Natural killer cell treated with Interleukin-12 subunit alpha and Interleukin-12 subunit beta and Interleukin-15 and Interleukin-18, amount 100 ng/mL, for 72 hours (primary cell): ENCODE results near the gene OIT3. TPM values are rescaled to one million over a fixed set of nuclear protein-coding genes. Genes with fewer than 3 reads are reported as not detected.
A peak's percentile ranks its signal among the peaks of the same experiment; 100 is the strongest.
"Not testable (repeated sequence)": the region's sequence is repeated elsewhere in the genome, so short reads cannot be mapped to it uniquely, and the experiment has no call there.

Experiments used
- ATAC-seq, 2 donors: fragments of 150-1000 bp; cut with Tn5 transposase in 1 of 2; sonication (Bioruptor Pico), chemical (Tn5 transposase) in 1 of 2; 2 replicates each; pipeline ENCODE4 v1.10.0; 2021
- DNase-seq: peaks from one replicate; pipeline ENCODE4 v3.0.0; 2022; ENCODE audit warnings: low spot score
- H3K27ac Mint-ChIP-seq, 2 donors: 1 replicate in 1 of 2; 2 replicates in 1 of 2; pipeline ENCODE4 v1.8.0; 2022; ENCODE audit warnings: mixed read lengths in 2 of 2, mild to moderate bottlenecking in 1 of 2, moderate library complexity in 1 of 2
- H3K27me3 Mint-ChIP-seq, 2 donors: 1 replicate in 1 of 2; 2 replicates in 1 of 2; pipeline ENCODE4 v1.8.0; 2022; ENCODE audit warnings: mixed read lengths in 2 of 2
- H3K36me3 Mint-ChIP-seq: one replicate; pipeline ENCODE4 v1.8.0; 2022; ENCODE audit warnings: mixed read lengths
- H3K4me1 Mint-ChIP-seq, 2 donors: 1 replicate in 1 of 2; 2 replicates in 1 of 2; pipeline ENCODE4 v1.8.0; 2022; ENCODE audit warnings: low read depth in 2 of 2, mixed read lengths in 2 of 2, mild to moderate bottlenecking in 1 of 2
- H3K4me3 Mint-ChIP-seq: one replicate; pipeline ENCODE4 v1.8.0; 2022; ENCODE audit warnings: mixed read lengths
- H3K9me3 Mint-ChIP-seq: 2 replicates; pipeline ENCODE4 v1.8.0; 2022; ENCODE audit warnings: mixed read lengths
- total RNA-seq, 2 donors: library from RNA; stranded (reverse); gene quantifications; one replicate each; pipeline ENCODE4 v1.2.3, GENCODE V29; 2022

Gene OIT3
- total RNA-seq, 2 donors from 2014 or later, result not detected

DNA sequence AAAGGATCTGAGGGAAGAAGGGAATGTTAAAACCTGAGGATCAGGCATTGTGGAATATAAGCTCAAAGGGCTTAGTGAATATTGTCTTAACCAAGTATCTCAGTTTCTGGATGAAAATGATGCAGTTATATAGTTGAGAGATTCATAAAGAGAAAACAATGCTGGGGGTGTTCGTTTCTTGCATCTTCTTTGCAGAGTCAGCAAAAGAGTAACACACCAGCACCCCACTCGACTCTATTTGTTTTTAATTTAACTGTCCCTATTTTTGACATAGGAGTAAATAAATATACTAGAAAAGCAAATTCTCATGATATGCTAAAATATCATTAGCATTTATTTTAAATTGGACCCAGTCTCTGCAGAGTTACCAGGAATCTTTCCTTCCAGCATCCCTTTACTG is 7.6 kb upstream of the OIT3 start:
- H3K27ac Mint-ChIP-seq, result no peak overlapping the region
- no peaks in the 10 kb centered on the region for H3K27me3 Mint-ChIP-seq
- H3K4me3 Mint-ChIP-seq, result no peak overlapping the region
- DNase-seq (no peak), ATAC-seq (no peak)
- no peaks in the 10 kb centered on the region for H3K9me3 Mint-ChIP-seq
- H3K36me3 Mint-ChIP-seq, result peaks cover 16% of the 10 kb centered on the region
- H3K4me1 Mint-ChIP-seq, result peaks cover 24 to 25% of the 10 kb centered on the region in 2 donors

- H3K9me3 Mint-ChIP-seq, result no peaks in the 10 kb centered on the region
- ATAC-seq (no peak), DNase-seq (no peak)
- peaks cover 16% of the 10 kb centered on the region for H3K36me3 Mint-ChIP-seq
- H3K4me1 Mint-ChIP-seq, result peaks cover 24 to 25% of the 10 kb centered on the region in 2 donors
- H3K27me3 Mint-ChIP-seq, result no peaks in the 10 kb centered on the region
- peak overlapping the region in 1 of 2 donors; percentile 47 for H3K27ac Mint-ChIP-seq
- no peak overlapping the region for H3K4me3 Mint-ChIP-seq
Measured at GRCh38 chr10:72886621-72887020, 6.9 kb upstream of the OIT3 start.

DNA sequence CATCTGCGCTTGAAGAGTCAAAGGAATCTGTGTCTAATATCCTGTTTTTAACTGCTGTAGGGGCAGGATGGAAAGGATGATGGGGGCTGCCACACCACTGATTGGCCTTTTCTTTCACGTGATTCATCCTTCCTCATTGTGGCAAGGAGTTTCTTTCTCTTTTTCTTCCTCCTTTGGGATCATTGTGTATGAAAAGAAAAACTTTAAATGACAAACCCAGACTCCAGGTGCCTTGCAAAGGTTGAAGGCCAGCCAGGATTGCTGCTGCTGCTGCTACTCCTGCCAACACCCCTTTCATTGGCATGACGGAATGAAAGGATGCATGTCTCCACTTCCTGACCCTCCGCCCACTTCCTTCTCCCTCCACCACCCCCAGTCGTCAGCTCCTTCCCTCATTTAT is 6.5 kb upstream of the OIT3 start:
- H3K4me1 Mint-ChIP-seq, result peaks cover 24 to 25% of the 10 kb centered on the region in 2 donors
- DNase-seq, result no peak
- peak overlapping the region in 1 of 2 donors; percentile 47 for H3K27ac Mint-ChIP-seq
- H3K9me3 Mint-ChIP-seq, result no peaks in the 10 kb centered on the region
- H3K4me3 Mint-ChIP-seq, result no peak overlapping the region
- no peaks in the 10 kb centered on the region for H3K27me3 Mint-ChIP-seq
- no peak for ATAC-seq
- peaks cover 16% of the 10 kb centered on the region for H3K36me3 Mint-ChIP-seq

- ATAC-seq (no peak), DNase-seq (no peak)
- Mint-ChIP-seq H3K27ac (peak overlapping the region in 1 of 2 donors; percentile 2), H3K9me3 (no peaks in the 10 kb centered on the region), H3K4me1 (peaks cover 24 to 25% of the 10 kb centered on the region in 2 donors), H3K4me3 (no peak overlapping the region), H3K27me3 (no peaks in the 10 kb centered on the region), H3K36me3 (peaks cover 11% of the 10 kb centered on the region)
Measured at GRCh38 chr10:72888151-72888638, 5.3 kb upstream of the OIT3 start.

DNA sequence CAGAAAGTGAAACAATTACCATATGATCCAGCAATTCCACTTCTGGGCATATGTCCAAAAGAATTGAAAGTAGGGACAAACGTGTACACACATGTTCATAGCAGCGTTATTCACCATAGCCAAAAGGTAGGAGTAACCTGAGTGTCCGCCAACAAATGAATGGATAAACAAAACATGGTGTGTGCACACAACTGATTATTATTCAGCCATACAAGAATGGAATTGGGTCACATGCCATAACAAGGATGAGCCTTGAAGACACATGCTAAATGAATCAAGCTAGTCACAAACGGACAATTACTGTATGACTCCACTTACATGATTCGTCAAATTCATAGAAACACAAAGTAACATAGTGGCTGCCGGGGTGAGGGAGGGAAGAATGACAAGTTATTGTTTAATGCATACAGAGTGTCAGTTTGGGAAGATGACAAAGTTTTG is 4.1 kb upstream of the OIT3 start:
- Mint-ChIP-seq H3K27ac (no peak overlapping the region), H3K9me3 (no peaks in the 10 kb centered on the region), H3K27me3 (peaks cover 0 to 3% of the 10 kb centered on the region in 2 donors), H3K4me3 (no peak overlapping the region), H3K36me3 (peaks cover 11% of the 10 kb centered on the region), H3K4me1 (peaks cover 24 to 25% of the 10 kb centered on the region in 2 donors)
- DNase-seq (no peak), ATAC-seq (no peak)

DNA sequence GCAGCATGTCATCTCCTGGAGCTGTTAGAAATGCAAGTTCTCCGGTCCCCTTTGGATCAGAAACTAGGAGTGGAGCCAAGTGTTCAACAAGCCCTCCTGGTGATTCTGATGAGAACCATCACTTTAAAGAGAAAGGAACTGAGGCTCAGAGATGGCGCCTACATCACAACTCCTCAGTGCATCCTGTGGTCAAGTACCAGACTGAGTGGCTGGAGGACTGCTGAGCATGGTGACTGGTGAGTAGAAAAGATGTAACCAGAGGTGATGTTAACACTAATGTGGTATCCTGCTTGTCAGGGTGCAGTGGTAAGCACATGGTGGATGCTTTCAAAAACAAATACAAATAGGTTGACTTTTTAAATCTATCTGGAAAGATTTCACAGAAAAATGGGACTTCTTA is 3.5 kb upstream of the OIT3 start:
- ATAC-seq (peak in 1 of 2 donors; percentile 54), DNase-seq (no peak)
- Mint-ChIP-seq H3K27me3 (peaks cover 3 to 6% of the 10 kb centered on the region in 2 donors), H3K36me3 (peaks cover 9% of the 10 kb centered on the region), H3K9me3 (no peaks in the 10 kb centered on the region), H3K27ac (no peak overlapping the region), H3K4me1 (peaks cover 24 to 25% of the 10 kb centered on the region in 2 donors), H3K4me3 (no peak overlapping the region)

DNA sequence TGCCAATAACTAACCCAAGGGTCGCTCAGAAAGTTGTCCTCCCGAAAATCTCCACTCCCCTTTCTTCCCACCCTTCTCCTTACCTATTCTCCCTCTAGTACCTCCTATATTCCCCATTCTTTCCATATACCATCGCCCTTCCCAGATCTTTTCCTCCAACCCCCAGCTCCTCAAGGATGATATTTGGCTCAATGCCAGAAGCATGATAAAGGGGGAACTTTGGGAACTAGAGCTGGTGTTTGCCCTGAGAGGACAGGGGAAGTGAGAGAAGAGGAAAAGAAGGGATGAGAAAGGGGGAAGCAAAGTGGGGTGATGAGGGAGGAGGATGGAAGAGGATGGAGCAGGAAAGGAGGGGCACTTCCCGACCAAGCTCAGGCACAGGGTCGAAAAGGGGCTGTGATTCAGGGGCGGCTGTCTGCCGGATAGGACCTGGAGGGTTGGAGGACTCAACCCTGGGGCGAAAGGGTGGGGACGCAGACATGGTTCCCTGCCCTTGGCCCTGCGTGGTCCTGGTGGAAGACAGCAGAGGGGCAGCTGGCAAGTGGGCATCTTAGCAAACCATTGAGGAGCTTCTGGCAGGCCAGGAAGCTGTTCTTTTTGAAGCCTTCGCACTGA is 1.8 kb downstream of the OIT3 start:
- Mint-ChIP-seq H3K4me3 (no peak overlapping the region), H3K4me1 (no peaks in the 10 kb centered on the region), H3K27me3 (peaks cover 9 to 12% of the 10 kb centered on the region in 2 donors), H3K9me3 (no peaks in the 10 kb centered on the region), H3K27ac (no peak overlapping the region), H3K36me3 (no peaks in the 10 kb centered on the region)
- ATAC-seq (no peak), DNase-seq (no peak)

GRCh38 chr10:72898616-72899015 is 5.1 kb downstream of the OIT3 start:
- H3K9me3 Mint-ChIP-seq, result no peaks in the 10 kb centered on the region
- H3K4me1 Mint-ChIP-seq, result no peaks in the 10 kb centered on the region
- no peak for ATAC-seq
- no peak for DNase-seq
- H3K27me3 Mint-ChIP-seq, result peaks cover 9 to 12% of the 10 kb centered on the region in 2 donors
- no peak overlapping the region for H3K27ac Mint-ChIP-seq
- no peak overlapping the region for H3K4me3 Mint-ChIP-seq
- H3K36me3 Mint-ChIP-seq, result no peaks in the 10 kb centered on the region

DNA sequence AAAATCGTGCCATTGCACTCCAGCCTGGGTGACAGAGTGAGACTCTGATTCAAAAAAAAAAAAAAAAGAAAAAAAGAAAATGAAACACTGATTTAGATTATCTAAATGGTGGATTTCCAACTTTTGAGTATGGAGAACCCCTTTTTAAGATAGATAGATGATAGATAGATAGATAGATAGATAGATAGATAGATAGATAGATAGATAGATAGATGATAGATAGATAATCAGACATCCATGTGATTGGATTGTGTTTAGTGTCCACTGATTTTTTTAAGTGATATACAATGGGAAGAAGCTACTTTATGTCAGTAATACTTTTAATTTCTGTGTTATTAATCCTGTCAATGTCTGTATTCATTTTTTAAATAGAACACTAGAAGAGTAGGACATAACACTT is 6.0 kb downstream of the OIT3 start:
- Mint-ChIP-seq H3K27me3 (peaks cover 9% of the 10 kb centered on the region in 2 donors), H3K27ac (no peak overlapping the region), H3K4me1 (no peaks in the 10 kb centered on the region), H3K9me3 (no peaks in the 10 kb centered on the region), H3K4me3 (no peak overlapping the region), H3K36me3 (no peaks in the 10 kb centered on the region)
- ATAC-seq (no peak), DNase-seq (no peak)

DNA sequence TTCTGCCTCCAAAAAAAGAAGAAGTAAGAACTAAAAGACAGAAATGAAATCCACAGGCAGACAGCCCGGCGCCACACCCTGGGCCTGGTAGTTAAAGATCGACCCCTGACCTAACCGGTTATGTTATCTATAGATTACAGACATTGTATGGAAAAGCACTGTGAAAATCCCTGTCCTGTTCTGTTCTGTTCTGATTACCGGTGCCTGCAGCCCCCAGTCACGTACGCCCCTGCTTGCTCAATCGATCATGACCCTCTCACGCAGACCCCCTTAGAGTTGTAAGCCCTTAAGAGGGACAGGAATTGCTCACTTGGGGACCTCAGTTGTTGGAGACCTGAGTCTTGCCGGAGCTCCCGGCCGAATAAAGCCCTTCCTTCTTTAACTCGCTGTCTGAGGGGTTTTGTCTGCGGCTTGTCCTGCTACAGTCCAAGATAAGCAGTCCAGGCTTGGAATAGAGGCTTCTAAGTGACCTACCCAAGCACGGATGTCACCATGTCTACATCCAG is 10.5 kb downstream of the OIT3 start:
- H3K4me3 Mint-ChIP-seq, DNase-seq, H3K27ac Mint-ChIP-seq, H3K36me3 Mint-ChIP-seq, H3K9me3 Mint-ChIP-seq, ATAC-seq, H3K4me1 Mint-ChIP-seq, H3K27me3 Mint-ChIP-seq: not testable (repeated sequence)

DNA sequence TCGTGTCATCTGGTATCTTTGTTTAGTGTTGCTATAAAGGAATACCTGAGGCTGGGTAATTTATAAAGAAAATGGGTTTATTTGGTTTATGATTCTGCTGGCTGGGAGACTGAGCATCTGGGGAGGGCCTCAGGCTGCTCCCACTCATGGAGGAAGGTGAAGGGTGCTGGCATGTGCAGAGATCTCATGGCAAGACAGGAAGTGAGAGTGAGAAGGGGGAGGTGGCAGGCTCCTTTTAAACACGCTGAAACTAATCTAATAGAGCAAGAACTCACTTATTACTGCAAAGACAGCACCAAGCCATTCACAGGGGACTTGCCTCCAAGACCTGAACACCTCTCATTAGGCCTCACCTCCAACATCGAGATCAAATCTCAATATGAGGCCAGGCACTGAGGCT is 11.3 kb downstream of the OIT3 start:
- ATAC-seq (no peak), DNase-seq (no peak)
- Mint-ChIP-seq H3K4me1 (peaks cover 5 to 6% of the 10 kb centered on the region in 2 donors), H3K4me3 (no peak overlapping the region), H3K36me3 (no peaks in the 10 kb centered on the region), H3K27me3 (no peaks in the 10 kb centered on the region), H3K9me3 (no peaks in the 10 kb centered on the region), H3K27ac (no peak overlapping the region)

DNA sequence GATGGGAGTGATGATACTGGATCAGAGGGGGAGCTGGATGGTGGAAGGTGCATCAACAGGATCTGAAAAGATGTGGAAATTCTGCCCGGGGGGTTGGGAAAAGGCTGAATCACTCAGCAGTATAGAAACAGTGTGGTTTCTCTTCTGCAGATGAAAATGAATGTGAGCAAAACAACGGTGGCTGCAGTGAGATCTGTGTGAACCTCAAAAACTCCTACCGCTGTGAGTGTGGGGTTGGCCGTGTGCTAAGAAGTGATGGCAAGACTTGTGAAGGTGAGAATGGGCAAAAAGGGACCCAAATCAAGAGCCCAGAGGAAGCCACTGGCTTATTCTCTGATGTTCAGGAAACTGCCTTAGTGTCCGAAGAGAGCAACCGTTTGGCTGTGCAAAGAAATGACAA is 12.9 kb downstream of the OIT3 start:
- no peak for DNase-seq
- Mint-ChIP-seq H3K4me3 (no peak overlapping the region), H3K9me3 (no peaks in the 10 kb centered on the region), H3K36me3 (no peaks in the 10 kb centered on the region), H3K27me3 (no peaks in the 10 kb centered on the region), H3K4me1 (peaks cover 5 to 6% of the 10 kb centered on the region in 2 donors), H3K27ac (no peak overlapping the region)
- ATAC-seq, result no peak

DNA sequence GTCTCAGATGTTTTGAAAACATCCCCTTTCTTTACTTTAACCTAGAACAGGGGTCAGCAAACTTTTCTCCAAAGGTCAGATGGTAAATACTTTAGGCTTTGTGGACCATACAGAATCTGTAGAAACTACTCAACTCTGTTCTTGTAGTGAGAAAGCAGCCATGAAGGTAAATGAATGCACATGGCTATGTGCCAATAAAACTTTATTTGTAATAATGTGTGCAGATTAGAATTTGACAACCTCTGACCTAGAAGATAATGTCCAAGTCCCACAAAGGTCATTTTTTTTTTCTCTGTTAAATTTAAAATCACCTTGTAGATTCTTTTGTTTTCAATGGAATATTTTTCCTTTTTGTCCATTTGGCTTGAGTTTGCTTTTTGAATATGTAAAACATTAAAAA is 17.2 kb downstream of the OIT3 start:
- H3K27me3 Mint-ChIP-seq, result peaks cover 0 to 2% of the 10 kb centered on the region in 2 donors
- no peak for ATAC-seq
- no peaks in the 10 kb centered on the region for H3K9me3 Mint-ChIP-seq
- H3K4me1 Mint-ChIP-seq, result peaks cover 5 to 6% of the 10 kb centered on the region in 2 donors
- H3K4me3 Mint-ChIP-seq, result no peak overlapping the region
- H3K27ac Mint-ChIP-seq, result no peak overlapping the region
- no peak for DNase-seq
- H3K36me3 Mint-ChIP-seq, result no peaks in the 10 kb centered on the region

DNA sequence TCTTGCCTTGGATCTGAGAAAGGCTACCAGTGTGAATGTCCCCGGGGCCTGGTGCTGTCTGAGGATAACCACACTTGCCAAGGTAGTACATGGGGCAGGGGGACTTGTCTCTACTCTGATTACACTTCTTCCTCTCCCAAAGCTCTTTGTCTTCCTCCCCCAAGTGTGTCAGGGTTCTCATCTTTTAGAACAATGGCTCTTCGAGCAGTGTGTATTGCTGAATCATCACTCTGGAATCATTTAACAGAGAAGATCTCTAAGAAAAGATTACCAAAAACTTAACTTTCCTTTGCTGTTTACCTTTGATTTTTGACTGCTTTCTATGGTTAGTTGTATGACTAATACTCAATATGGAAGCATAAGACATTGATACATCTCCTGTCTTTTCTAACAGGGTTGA is 18.2 kb downstream of the OIT3 start:
- peaks cover 0 to 2% of the 10 kb centered on the region in 2 donors for H3K27me3 Mint-ChIP-seq
- no peaks in the 10 kb centered on the region for H3K36me3 Mint-ChIP-seq
- no peaks in the 10 kb centered on the region for H3K4me1 Mint-ChIP-seq
- no peak overlapping the region for H3K27ac Mint-ChIP-seq
- H3K4me3 Mint-ChIP-seq, result no peak overlapping the region
- H3K9me3 Mint-ChIP-seq, result no peaks in the 10 kb centered on the region
- no peak for DNase-seq
- no peak for ATAC-seq

DNA sequence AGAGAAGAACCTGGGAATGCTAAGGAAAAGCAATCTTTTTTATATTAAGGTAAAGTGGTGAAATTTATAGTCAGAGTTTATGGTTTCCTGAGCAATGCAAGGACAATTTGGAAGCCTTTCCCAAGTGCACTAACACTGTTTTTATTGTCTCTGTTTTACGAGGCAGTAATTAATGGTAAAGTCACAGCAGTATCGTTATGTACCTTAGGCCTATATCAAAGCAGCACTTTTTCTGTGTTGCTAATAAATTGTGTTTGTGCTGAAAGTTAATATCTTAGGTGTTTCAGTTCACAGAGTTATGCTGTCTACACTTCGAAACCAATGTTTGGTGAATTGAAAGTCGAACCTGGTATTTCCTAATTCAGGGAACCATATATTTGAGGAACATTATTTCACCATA is 19.2 kb downstream of the OIT3 start:
- no peak for ATAC-seq
- no peak for DNase-seq
- no peaks in the 10 kb centered on the region for H3K4me1 Mint-ChIP-seq
- no peak overlapping the region for H3K4me3 Mint-ChIP-seq
- no peaks in the 10 kb centered on the region for H3K36me3 Mint-ChIP-seq
- peaks cover under 1 to 2% of the 10 kb centered on the region in 2 donors for H3K27me3 Mint-ChIP-seq
- no peak overlapping the region for H3K27ac Mint-ChIP-seq
- no peaks in the 10 kb centered on the region for H3K9me3 Mint-ChIP-seq
